Activated T-helper 17 cell treated with anti-CD3 and anti-CD28 coated beads, Interleukin-2, amount 50 U/mL, for 72 hours (primary cell): ENCODE data around the gene KMT2C. TPM values are rescaled to one million over a fixed set of nuclear protein-coding genes. Genes with fewer than 3 reads are reported as not detected.
"Not testable (repeated sequence)": the region's sequence is repeated elsewhere in the genome, so short reads cannot be mapped to it uniquely, and the experiment has no call there.

ENCODE experiments used
- ATAC-seq: fragments of 150-1000 bp; cut with Tn5 transposase; replicated peaks from 2 replicates; pipeline ENCODE4 v1.10.0; 2021; ENCODE audit warnings: mild to moderate bottlenecking, moderate library complexity
- H3K27ac Mint-ChIP-seq: one replicate; pipeline ENCODE4 v1.8.0; 2022; ENCODE audit warnings: mixed read lengths
- H3K27me3 Mint-ChIP-seq: one replicate; pipeline ENCODE4 v1.8.0; 2022; ENCODE audit warnings: mixed read lengths
- H3K36me3 Mint-ChIP-seq: one replicate; pipeline ENCODE4 v1.8.0; 2022; ENCODE audit warnings: low read depth, mild to moderate bottlenecking, mixed read lengths
- H3K4me1 Mint-ChIP-seq: one replicate; pipeline ENCODE4 v1.8.0; 2022; ENCODE audit warnings: mixed read lengths
- H3K4me3 Mint-ChIP-seq: one replicate; pipeline ENCODE4 v1.8.0; 2022; ENCODE audit warnings: mild to moderate bottlenecking, mixed read lengths
- H3K9me3 Mint-ChIP-seq: one replicate; pipeline ENCODE4 v1.8.0; 2022; ENCODE audit warnings: mixed read lengths
- total RNA-seq, 2 donors: library from RNA; stranded (reverse); gene quantifications; one replicate each; pipeline ENCODE4 v1.2.3, GENCODE V29; 2022

The KMT2C gene
- total RNA-seq, 2 donors from 2014 or later: 52.1 to 106 TPM

DNA sequence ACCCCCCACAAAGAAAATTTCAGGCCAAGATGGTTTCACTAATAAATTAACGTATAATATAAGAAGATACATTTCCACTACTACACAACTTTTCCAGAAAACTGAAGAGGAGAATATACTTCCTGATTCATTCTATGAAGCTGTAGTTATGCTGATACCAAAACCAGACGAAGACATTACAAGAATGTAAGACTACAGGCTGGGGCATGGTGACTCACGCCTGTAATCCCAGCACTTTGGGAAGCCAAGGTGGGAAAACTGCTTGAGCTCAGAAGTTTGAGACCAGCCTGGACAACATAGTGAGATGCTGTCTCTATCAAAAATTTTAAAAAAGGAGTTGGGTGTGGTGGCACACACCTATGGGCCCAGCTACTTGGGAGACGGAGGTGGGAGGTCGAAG lies 201.4 kb downstream of the KMT2C start:
- H3K9me3 Mint-ChIP-seq, H3K27me3 Mint-ChIP-seq, ATAC-seq, H3K4me3 Mint-ChIP-seq, H3K4me1 Mint-ChIP-seq, H3K27ac Mint-ChIP-seq: not testable (repeated sequence)
- H3K36me3 Mint-ChIP-seq: peaks cover 78% of the 10 kb centered on the region

DNA sequence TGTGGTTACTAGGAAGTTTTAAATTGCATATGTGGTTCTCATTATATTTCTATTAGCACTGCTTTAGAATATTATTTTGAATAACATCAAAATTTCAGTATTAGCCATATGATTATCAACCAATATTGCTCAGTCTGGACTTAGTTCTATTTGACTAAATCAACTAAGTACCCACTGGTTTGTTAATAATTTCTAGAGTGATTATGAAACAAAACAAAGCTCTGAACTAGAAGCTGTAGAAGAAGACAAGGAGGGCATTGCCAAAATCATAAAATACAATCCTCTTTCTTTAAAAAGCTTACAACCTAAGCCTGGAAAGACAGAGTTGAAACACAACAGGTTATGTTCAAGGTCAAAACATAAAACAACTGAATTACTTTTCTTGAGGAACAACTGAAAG lies 204.7 kb downstream of the KMT2C start:
- H3K4me1 Mint-ChIP-seq: no peaks in the 10 kb centered on the region
- H3K27me3 Mint-ChIP-seq: no peaks in the 10 kb centered on the region
- H3K27ac Mint-ChIP-seq: no peak overlapping the region
- no peak for ATAC-seq
- peaks cover 73% of the 10 kb centered on the region for H3K36me3 Mint-ChIP-seq
- no peaks in the 10 kb centered on the region for H3K9me3 Mint-ChIP-seq
- no peak overlapping the region for H3K4me3 Mint-ChIP-seq

GRCh38 chr7:152219556-152219955 lies 216.2 kb downstream of the KMT2C start:
- peaks cover 87% of the 10 kb centered on the region for H3K36me3 Mint-ChIP-seq
- H3K9me3 Mint-ChIP-seq, H3K4me3 Mint-ChIP-seq, ATAC-seq, H3K27me3 Mint-ChIP-seq, H3K27ac Mint-ChIP-seq, H3K4me1 Mint-ChIP-seq: not testable (repeated sequence)

GRCh38 chr7:152208766-152209165 lies 227.0 kb downstream of the KMT2C start:
- H3K27me3 Mint-ChIP-seq, H3K9me3 Mint-ChIP-seq, H3K4me3 Mint-ChIP-seq, H3K4me1 Mint-ChIP-seq, ATAC-seq, H3K27ac Mint-ChIP-seq: not testable (repeated sequence)
- H3K36me3 Mint-ChIP-seq: peaks cover 76% of the 10 kb centered on the region

GRCh38 chr7:152204417-152204816 lies 231.4 kb downstream of the KMT2C start:
- H3K27ac Mint-ChIP-seq, H3K4me3 Mint-ChIP-seq, H3K27me3 Mint-ChIP-seq, H3K4me1 Mint-ChIP-seq, H3K9me3 Mint-ChIP-seq, ATAC-seq: not testable (repeated sequence)
- peaks cover 81% of the 10 kb centered on the region for H3K36me3 Mint-ChIP-seq

GRCh38 chr7:152203095-152203494 lies 232.7 kb downstream of the KMT2C start:
- no peak for ATAC-seq
- Mint-ChIP-seq H3K4me3 (no peak overlapping the region), H3K27ac (no peak overlapping the region), H3K9me3 (no peaks in the 10 kb centered on the region), H3K36me3 (peaks cover 90% of the 10 kb centered on the region), H3K27me3 (no peaks in the 10 kb centered on the region), H3K4me1 (no peaks in the 10 kb centered on the region)

- H3K4me1 Mint-ChIP-seq: peaks cover under 1% of the 10 kb centered on the region
- no peak overlapping the region for H3K4me3 Mint-ChIP-seq
- no peaks in the 10 kb centered on the region for H3K9me3 Mint-ChIP-seq
- no peak overlapping the region for H3K27ac Mint-ChIP-seq
- no peaks in the 10 kb centered on the region for H3K27me3 Mint-ChIP-seq
- ATAC-seq: no peak
- H3K36me3 Mint-ChIP-seq: peaks cover 87% of the 10 kb centered on the region
These were observed 233.7 kb downstream of the KMT2C start for GRCh38 chr7:152202056-152202455.

- Mint-ChIP-seq H3K4me1 (peaks cover 7% of the 10 kb centered on the region), H3K9me3 (no peaks in the 10 kb centered on the region), H3K36me3 (peaks cover 89% of the 10 kb centered on the region), H3K27ac (peak overlapping the region; percentile 36), H3K4me3 (no peak overlapping the region), H3K27me3 (no peaks in the 10 kb centered on the region)
- no peak for ATAC-seq
These were observed 235.4 kb downstream of the KMT2C start for GRCh38 chr7:152200395-152200794.

- peaks cover 86% of the 10 kb centered on the region for H3K36me3 Mint-ChIP-seq
- H3K9me3 Mint-ChIP-seq: no peaks in the 10 kb centered on the region
- H3K27ac Mint-ChIP-seq: peak overlapping the region; percentile 23
- H3K4me1 Mint-ChIP-seq: peaks cover 7% of the 10 kb centered on the region
- H3K4me3 Mint-ChIP-seq: no peak overlapping the region
- no peaks in the 10 kb centered on the region for H3K27me3 Mint-ChIP-seq
- no peak for ATAC-seq
These were observed 239.4 kb downstream of the KMT2C start for GRCh38 chr7:152196391-152196790.

DNA sequence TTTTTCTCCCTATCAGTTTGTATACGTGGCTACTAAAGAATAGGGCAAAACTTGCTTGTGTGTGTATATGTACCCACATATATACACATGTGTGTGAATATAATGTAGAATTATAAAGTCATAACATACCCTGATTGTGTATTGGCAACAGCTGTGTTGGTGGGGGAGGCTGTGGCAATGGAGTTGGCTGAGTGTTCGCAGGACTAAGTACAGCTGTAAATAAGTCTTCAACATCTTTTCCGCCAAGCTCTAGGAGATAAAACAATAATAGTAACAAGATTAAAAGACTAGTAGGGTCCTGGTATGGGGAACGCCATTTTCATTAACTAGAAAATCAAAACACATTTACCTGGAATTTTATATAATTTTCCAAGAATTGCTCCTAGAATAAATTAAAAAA lies 241.9 kb downstream of the KMT2C start:
- Mint-ChIP-seq H3K36me3 (peaks cover 88% of the 10 kb centered on the region), H3K4me3 (no peak overlapping the region)

DNA sequence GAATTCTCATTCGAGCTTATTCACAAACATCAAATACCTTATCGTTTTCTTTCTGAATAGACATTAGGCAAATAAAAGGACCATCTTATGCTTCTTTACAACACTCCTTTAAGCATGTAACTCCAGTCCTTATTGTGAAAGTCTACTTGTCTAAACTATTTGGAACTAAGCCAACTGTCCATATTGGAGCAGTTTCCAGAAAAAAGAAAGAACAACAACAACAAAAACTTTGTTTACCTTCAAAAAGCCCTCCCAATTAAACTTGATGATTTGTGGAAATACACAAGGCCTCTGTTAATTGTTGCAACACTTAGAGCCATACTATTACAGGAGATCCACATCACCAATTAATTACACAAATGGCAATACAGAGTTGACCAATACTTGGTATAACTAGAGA lies 246.7 kb downstream of the KMT2C start:
- H3K27ac Mint-ChIP-seq: peak overlapping the region; percentile 9
- no peak overlapping the region for H3K4me3 Mint-ChIP-seq
- no peaks in the 10 kb centered on the region for H3K9me3 Mint-ChIP-seq
- ATAC-seq: no peak
- no peaks in the 10 kb centered on the region for H3K27me3 Mint-ChIP-seq
- H3K4me1 Mint-ChIP-seq: no peaks in the 10 kb centered on the region
- H3K36me3 Mint-ChIP-seq: peaks cover 92% of the 10 kb centered on the region

More for the DNA sequence above, 241.9 kb downstream of the KMT2C start:
- no peak overlapping the region for H3K27ac Mint-ChIP-seq
- H3K9me3 Mint-ChIP-seq: no peaks in the 10 kb centered on the region
- H3K27me3 Mint-ChIP-seq: no peaks in the 10 kb centered on the region
- H3K4me1 Mint-ChIP-seq: peaks cover 7% of the 10 kb centered on the region
- ATAC-seq: no peak

DNA sequence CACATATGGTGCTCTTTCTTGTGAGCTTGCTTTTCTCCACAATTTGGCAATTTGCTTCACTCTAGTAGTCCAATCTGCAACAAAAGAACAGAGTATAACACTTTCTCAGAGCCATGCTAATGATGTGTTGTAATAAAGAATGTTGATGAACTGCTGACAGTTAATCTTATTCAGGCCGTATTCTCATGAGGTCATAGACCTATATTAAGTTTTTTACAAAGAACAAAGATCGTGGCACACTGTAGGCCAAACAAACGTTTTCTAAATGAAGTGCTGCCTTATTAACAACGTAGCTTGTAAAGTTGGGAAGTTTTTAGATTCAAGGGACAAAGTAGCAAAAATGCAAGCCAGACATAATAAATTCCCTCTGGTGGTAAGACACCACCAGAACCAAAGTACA lies 250.2 kb downstream of the KMT2C start:
- H3K4me1 Mint-ChIP-seq: peaks cover 4% of the 10 kb centered on the region
- H3K27ac Mint-ChIP-seq: no peak overlapping the region
- H3K36me3 Mint-ChIP-seq: peaks cover 86% of the 10 kb centered on the region
- no peak for ATAC-seq
- no peaks in the 10 kb centered on the region for H3K9me3 Mint-ChIP-seq
- H3K4me3 Mint-ChIP-seq: no peak overlapping the region
- no peaks in the 10 kb centered on the region for H3K27me3 Mint-ChIP-seq

- H3K27ac Mint-ChIP-seq: no peak overlapping the region
- H3K27me3 Mint-ChIP-seq: no peaks in the 10 kb centered on the region
- H3K4me1 Mint-ChIP-seq: peaks cover 12% of the 10 kb centered on the region
- H3K9me3 Mint-ChIP-seq: no peaks in the 10 kb centered on the region
- H3K4me3 Mint-ChIP-seq: no peak overlapping the region
- no peak for ATAC-seq
- peaks cover 93% of the 10 kb centered on the region for H3K36me3 Mint-ChIP-seq
These were observed 255.2 kb downstream of the KMT2C start for GRCh38 chr7:152180587-152180986.

GRCh38 chr7:152180048-152180447 lies 255.8 kb downstream of the KMT2C start:
- no peak overlapping the region for H3K27ac Mint-ChIP-seq
- peaks cover 89% of the 10 kb centered on the region for H3K36me3 Mint-ChIP-seq
- no peak overlapping the region for H3K4me3 Mint-ChIP-seq
- H3K9me3 Mint-ChIP-seq: no peaks in the 10 kb centered on the region
- peaks cover 12% of the 10 kb centered on the region for H3K4me1 Mint-ChIP-seq
- H3K27me3 Mint-ChIP-seq: no peaks in the 10 kb centered on the region
- no peak for ATAC-seq

- peaks cover 95% of the 10 kb centered on the region for H3K36me3 Mint-ChIP-seq
- H3K9me3 Mint-ChIP-seq: no peaks in the 10 kb centered on the region
- H3K4me3 Mint-ChIP-seq: no peak overlapping the region
- peak overlapping the region; percentile 63 for H3K27ac Mint-ChIP-seq
- H3K27me3 Mint-ChIP-seq: no peaks in the 10 kb centered on the region
- H3K4me1 Mint-ChIP-seq: peaks cover 12% of the 10 kb centered on the region
- peak; percentile 49 for ATAC-seq
These were observed 257.3 kb downstream of the KMT2C start for GRCh38 chr7:152178405-152179058.
